Right lobe of liver (tissue), 4 donors: Measurements from ENCODE around the gene PIMREG.

Experiments
- POLR2A ChIP-seq: fragments of 450-650 bp; IDR thresholded peaks from one replicate; pipeline ENCODE4 v1.6.1; 2017; ENCODE audit warnings: antibody characterized with exemption, mild to moderate bottlenecking
- TF ChIP-seq, protein P1 (sequence below), 4 donors: fragments of 200-600 bp in 3 of 4; fragments of 450-650 bp in 1 of 4; IDR thresholded peaks; one replicate each; pipeline versions ENCODE4 v1.5.1 to v1.8.0; 2016 to 2022; ENCODE audit warnings: antibody characterized with exemption in 4 of 4, mild to moderate bottlenecking in 2 of 4
- donor health status: DM: no; HTN: no; CAD: no.
- donor health status: DM: no; HTN: no; CAD: no.
- donor health status: DM: no; HTN: yes; CAD: no.

DNA sequence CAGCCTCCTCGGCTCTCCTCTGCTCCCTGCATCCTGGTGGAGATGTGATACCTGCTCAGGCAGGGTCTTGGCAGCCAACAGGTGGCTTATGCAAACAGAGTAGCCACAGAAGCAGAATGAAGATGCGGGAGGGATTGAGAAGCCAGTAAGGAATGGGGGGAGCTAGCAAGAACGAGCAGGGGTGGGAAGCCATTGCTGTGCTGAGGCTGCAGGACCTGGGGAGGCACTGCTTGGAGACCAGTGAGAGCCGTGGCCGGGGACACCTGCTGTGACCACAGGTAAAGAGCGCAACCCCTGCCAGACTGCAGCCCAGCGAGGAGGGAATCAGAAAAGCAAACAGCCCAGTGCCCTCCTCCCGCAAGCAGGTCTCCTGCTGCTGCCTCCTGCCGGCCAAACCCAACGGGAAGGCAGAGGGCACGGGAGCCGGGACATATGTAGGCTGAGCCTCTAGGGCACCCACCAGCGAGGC, 24.0 kb upstream of the PIMREG start:
- TF ChIP-seq, protein P1, sequence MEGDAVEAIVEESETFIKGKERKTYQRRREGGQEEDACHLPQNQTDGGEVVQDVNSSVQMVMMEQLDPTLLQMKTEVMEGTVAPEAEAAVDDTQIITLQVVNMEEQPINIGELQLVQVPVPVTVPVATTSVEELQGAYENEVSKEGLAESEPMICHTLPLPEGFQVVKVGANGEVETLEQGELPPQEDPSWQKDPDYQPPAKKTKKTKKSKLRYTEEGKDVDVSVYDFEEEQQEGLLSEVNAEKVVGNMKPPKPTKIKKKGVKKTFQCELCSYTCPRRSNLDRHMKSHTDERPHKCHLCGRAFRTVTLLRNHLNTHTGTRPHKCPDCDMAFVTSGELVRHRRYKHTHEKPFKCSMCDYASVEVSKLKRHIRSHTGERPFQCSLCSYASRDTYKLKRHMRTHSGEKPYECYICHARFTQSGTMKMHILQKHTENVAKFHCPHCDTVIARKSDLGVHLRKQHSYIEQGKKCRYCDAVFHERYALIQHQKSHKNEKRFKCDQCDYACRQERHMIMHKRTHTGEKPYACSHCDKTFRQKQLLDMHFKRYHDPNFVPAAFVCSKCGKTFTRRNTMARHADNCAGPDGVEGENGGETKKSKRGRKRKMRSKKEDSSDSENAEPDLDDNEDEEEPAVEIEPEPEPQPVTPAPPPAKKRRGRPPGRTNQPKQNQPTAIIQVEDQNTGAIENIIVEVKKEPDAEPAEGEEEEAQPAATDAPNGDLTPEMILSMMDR (IDR thresholded peaks at IDR 0.05) = peak in 3 of 4 donors; percentile 16 to 30 (median 25)
- no peak for TF ChIP-seq POLR2A
